Prostate gland (tissue), 2 donors: ENCODE results near the gene ARL15.

Experiments used
- POLR2A ChIP-seq: fragments of 450-650 bp; IDR thresholded peaks from one replicate; pipeline ENCODE4 v1.6.1; 2016; ENCODE audit warnings: antibody characterized with exemption, mild to moderate bottlenecking
- TF ChIP-seq, protein P1 (sequence below), 4 experiments: fragments of 200-600 bp in 2 of 4; fragments of 450-650 bp in 2 of 4; sonication (generic) in 2 of 4; IDR thresholded peaks; 1 replicate in 3 of 4; 2 replicates in 1 of 4; pipeline ENCODE4 v1.5.1; 2016 to 2019; ENCODE audit warnings: antibody characterized with exemption in 4 of 4, mild to moderate bottlenecking in 2 of 4, moderate library complexity in 2 of 4

DNA sequence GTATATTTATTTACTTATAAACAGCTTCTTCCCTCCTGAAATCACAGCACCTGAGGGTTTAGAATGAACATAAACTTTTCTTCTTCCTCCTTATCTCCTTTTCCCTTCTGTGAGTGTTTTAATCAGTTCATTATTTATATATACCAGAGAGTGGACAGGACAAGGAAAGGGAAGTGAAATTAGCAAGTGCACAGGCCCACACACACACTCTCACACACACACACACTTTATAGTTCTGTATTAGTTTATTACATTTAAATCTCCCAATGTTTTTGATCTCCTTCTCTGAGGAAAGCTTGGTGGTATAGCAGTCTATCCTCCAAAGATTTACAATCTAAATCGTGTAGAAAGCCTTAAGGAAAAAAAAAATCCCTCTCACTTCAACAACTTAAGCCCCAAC, 396.4 kb downstream of the ARL15 start:
- no peak for TF ChIP-seq POLR2A
- TF ChIP-seq, protein P1, sequence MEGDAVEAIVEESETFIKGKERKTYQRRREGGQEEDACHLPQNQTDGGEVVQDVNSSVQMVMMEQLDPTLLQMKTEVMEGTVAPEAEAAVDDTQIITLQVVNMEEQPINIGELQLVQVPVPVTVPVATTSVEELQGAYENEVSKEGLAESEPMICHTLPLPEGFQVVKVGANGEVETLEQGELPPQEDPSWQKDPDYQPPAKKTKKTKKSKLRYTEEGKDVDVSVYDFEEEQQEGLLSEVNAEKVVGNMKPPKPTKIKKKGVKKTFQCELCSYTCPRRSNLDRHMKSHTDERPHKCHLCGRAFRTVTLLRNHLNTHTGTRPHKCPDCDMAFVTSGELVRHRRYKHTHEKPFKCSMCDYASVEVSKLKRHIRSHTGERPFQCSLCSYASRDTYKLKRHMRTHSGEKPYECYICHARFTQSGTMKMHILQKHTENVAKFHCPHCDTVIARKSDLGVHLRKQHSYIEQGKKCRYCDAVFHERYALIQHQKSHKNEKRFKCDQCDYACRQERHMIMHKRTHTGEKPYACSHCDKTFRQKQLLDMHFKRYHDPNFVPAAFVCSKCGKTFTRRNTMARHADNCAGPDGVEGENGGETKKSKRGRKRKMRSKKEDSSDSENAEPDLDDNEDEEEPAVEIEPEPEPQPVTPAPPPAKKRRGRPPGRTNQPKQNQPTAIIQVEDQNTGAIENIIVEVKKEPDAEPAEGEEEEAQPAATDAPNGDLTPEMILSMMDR (IDR thresholded peaks at IDR 0.05) = no peak
